SK-N-MC (cell line): Measurements from ENCODE around the gene RBM19.

ENCODE experiments used
- DNase-seq: peaks from one replicate; pipeline ENCODE4 v3.0.0-alpha.2; 2011; ENCODE audit warnings: low read depth, low spot score
- H3K27ac ChIP-seq: fragments of 200-600 bp; sonication (generic); 2 replicates; pipeline ENCODE4 v1.5.1; 2016; ENCODE audit warnings: mixed run types
- H3K36me3 ChIP-seq: fragments of 200-600 bp; sonication (generic); 2 replicates; pipeline ENCODE4 v1.6.1; 2017; ENCODE audit warnings: antibody characterized with exemption, low read length, mixed read lengths; ENCODE audit not compliant: insufficient read depth
- H3K4me3 ChIP-seq: fragments of 200-600 bp; sonication (generic); 2 replicates; pipeline ENCODE4 v1.5.1; 2016
- H3K9ac ChIP-seq: fragments of 200-600 bp; sonication (generic); 2 replicates; pipeline ENCODE4 v1.8.0; 2017; ENCODE audit warnings: mixed run types, mixed read lengths; ENCODE audit not compliant: insufficient read length
- H3K9me3 ChIP-seq: fragments of 200-600 bp; sonication (generic); 2 replicates; pipeline ENCODE4 v1.6.1; 2017; ENCODE audit warnings: low read depth, mild to moderate bottlenecking, antibody characterized with exemption, low read length, moderate library complexity, mixed read lengths
- EZH2 ChIP-seq: fragments of 200-600 bp; sonication (generic); IDR thresholded peaks from one replicate; pipeline ENCODE4 v1.6.1; 2017; ENCODE audit warnings: antibody characterized with exemption
- FOXP2 ChIP-seq: optimal IDR thresholded peaks from 2 replicates; pipeline ENCODE3; 2011; ENCODE audit warnings: mild to moderate bottlenecking, moderate library complexity; ENCODE audit not compliant: insufficient read depth; ENCODE audit errors: extremely low read length, control extremely low read depth
- POLR2AphosphoS5 ChIP-seq: IDR thresholded peaks from 2 replicates; pipeline ENCODE4 v1.6.1; 2012; ENCODE audit warnings: mild to moderate bottlenecking, low read depth, low read length, borderline replicate concordance

The RBM19 gene

GRCh38 chr12:113802000-113802749 is 163.9 kb downstream of the RBM19 start:
- no peak for DNase-seq
- TF ChIP-seq EZH2 (no peak), FOXP2 (no peak), POLR2AphosphoS5 (no peak)
- H3K9me3 ChIP-seq: no peaks in the 10 kb centered on the region
- H3K9ac ChIP-seq: no peak overlapping the region
- no peak overlapping the region for H3K27ac ChIP-seq
- H3K36me3 ChIP-seq: no peaks in the 10 kb centered on the region
- no peak overlapping the region for H3K4me3 ChIP-seq

DNA sequence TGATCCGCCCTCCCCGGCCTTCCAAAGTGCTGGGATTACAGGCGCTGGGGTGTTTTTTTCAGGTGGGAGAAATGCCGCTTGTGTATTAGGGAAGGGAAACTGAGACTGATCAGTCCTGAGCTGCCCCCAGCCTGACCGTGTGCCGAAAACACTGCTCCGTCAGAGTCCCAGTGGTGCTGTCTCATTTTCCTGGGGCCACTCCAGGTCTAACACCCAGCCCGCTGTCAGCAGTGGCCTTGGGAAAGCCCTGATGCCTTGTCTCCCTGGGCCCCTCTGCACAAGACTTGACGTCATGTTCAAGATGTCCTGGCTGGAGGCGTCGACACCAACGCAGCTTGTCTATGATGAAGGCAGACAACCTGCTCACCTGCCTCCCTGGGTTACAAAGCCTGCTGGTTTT is 165.9 kb downstream of the RBM19 start:
- H3K27ac ChIP-seq: no peak overlapping the region
- no peaks in the 10 kb centered on the region for H3K36me3 ChIP-seq
- no peak overlapping the region for H3K9ac ChIP-seq
- DNase-seq: no peak
- TF ChIP-seq EZH2: no peak
- TF ChIP-seq FOXP2: no peak
- no peak for TF ChIP-seq POLR2AphosphoS5
- no peaks in the 10 kb centered on the region for H3K9me3 ChIP-seq
- no peak overlapping the region for H3K4me3 ChIP-seq

- no peak for TF ChIP-seq FOXP2
- no peak for TF ChIP-seq POLR2AphosphoS5
- TF ChIP-seq EZH2: no peak
- Histone ChIP-seq H3K9me3 (no peaks in the 10 kb centered on the region), H3K36me3 (no peaks in the 10 kb centered on the region), H3K9ac (no peak overlapping the region), H3K4me3 (no peak overlapping the region), H3K27ac (no peak overlapping the region)
- DNase-seq: no peak
Observed at GRCh38 chr12:113798552-113798951, 167.6 kb downstream of the RBM19 start.

DNA sequence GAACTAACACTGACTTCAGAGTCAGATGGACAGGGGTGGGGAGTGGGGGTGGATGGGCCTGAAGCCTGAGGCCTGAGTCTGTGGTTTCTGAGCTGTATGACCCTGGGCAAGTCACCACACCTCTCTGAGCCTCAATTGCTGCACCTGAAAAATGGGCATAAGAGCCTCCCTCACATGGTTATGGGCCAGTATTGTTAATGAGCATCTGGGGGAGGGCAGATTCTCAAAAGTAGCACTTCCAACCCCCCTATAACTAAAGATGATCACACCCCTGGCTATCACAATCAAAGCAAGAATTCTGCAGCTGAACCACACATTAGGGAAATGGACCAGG is 168.6 kb downstream of the RBM19 start:
- H3K9ac ChIP-seq: no peak overlapping the region
- no peaks in the 10 kb centered on the region for H3K36me3 ChIP-seq
- no peak overlapping the region for H3K27ac ChIP-seq
- no peak for DNase-seq
- no peaks in the 10 kb centered on the region for H3K9me3 ChIP-seq
- TF ChIP-seq FOXP2 (no peak), EZH2 (no peak), POLR2AphosphoS5 (no peak)
- H3K4me3 ChIP-seq: no peak overlapping the region

DNA sequence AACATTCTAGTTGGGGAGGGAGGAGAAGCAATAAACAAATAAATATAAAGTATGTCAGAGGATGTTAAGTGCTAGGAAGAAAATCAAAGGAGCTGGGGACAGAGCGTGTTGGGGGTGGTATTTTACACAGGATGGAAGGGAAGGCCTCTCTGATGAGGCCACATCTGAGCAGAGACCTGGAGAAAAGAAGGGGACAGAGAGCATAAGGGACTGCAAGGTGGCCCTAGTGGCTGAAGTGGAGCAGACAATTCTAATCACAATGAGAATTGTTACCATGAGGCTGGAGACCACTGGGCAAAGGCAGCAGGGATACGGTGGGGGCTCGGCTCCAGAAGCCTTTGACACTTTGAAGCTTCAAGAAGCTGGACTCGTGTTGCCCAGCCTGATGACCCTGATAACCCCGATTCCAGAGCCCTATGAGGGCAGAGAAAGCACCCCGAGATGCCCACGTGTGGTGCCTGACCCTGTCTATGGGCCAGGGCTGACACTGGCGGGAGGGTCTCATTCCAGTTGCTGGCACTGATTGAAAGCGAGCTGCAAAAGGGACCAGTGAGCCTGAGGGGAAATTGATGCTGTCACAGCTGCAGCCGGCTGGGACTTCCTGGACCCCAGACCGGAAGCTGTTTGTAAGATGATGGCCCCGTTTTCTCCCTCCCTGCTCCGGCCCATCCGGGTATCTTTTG is 169.1 kb downstream of the RBM19 start:
- TF ChIP-seq POLR2AphosphoS5 (no peak), EZH2 (no peak), FOXP2 (no peak)
- Histone ChIP-seq H3K9ac (no peak overlapping the region), H3K9me3 (no peaks in the 10 kb centered on the region), H3K36me3 (no peaks in the 10 kb centered on the region), H3K27ac (no peak overlapping the region), H3K4me3 (no peak overlapping the region)
- DNase-seq: no peak

DNA sequence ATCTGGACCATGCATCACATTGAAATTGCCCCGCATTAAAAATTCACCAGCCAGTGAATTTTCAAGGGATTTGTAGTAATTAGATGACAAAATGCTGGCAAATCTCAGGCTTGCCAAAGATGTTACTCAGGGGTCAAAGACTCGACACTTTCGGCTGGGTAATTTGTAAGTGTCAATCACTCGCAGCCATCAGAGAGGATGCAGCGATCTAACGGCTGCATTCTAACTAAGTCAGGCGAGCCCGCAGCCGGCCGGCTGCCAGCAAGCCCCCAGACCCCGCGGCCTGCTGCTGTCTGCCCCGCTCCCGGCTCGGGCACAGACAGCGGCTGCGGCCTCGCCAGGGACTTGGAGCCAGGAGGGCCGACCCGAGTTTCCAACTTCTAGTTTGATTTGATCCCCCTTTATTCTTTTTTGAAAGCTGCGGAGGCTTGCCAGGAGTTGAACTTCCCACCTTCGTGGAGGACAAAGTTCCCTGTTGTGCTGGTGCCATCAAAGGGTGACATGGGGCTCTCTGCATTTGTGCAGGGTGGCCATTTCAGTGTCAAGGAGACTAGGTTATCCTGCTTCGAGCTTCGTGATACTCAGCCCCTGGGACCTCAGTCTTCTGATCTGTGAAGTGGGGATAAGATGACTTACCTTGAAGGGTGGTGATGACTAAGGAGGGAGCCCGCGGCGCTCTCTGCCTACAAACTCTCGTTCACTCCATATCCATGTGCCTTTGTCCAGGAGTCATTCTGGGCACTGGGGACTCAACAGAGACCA is 169.9 kb downstream of the RBM19 start:
- Histone ChIP-seq H3K4me3 (no peak overlapping the region), H3K36me3 (no peaks in the 10 kb centered on the region), H3K27ac (no peak overlapping the region), H3K9me3 (no peaks in the 10 kb centered on the region), H3K9ac (no peak overlapping the region)
- no peak for TF ChIP-seq FOXP2
- TF ChIP-seq POLR2AphosphoS5: no peak
- no peak for TF ChIP-seq EZH2
- DNase-seq: no peak

- H3K9me3 ChIP-seq: no peaks in the 10 kb centered on the region
- no peak overlapping the region for H3K9ac ChIP-seq
- TF ChIP-seq FOXP2 (no peak), POLR2AphosphoS5 (no peak), EZH2 (no peak)
- H3K27ac ChIP-seq: no peak overlapping the region
- no peak overlapping the region for H3K4me3 ChIP-seq
- no peaks in the 10 kb centered on the region for H3K36me3 ChIP-seq
- DNase-seq: no peak
Observed at GRCh38 chr12:113795445-113795844, 170.7 kb downstream of the RBM19 start.

GRCh38 chr12:113794774-113795173 is 171.4 kb downstream of the RBM19 start:
- TF ChIP-seq EZH2 (no peak), POLR2AphosphoS5 (no peak), FOXP2 (no peak)
- DNase-seq: no peak
- Histone ChIP-seq H3K9ac (no peak overlapping the region), H3K27ac (no peak overlapping the region), H3K4me3 (no peak overlapping the region), H3K36me3 (no peaks in the 10 kb centered on the region), H3K9me3 (no peaks in the 10 kb centered on the region)

DNA sequence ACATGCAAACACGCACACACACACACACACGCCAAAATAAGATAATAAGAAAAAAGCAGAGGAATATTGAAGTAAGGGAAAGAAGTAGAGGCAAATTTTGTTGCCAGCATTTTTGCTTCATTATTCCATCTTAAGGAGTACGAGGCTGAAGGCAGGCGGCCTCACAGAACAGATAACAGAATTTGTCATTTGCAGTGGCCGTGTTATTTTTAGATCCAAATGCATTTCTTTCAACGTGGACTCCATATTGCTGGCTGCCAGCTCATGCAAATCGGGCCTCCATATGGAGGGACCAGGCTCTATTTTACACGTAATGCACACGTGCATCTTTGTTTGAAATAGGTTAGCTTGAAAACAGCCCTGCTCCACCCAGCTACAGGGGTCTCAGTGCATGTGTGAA is 172.9 kb downstream of the RBM19 start:
- no peak overlapping the region for H3K4me3 ChIP-seq
- no peaks in the 10 kb centered on the region for H3K9me3 ChIP-seq
- DNase-seq: no peak
- H3K36me3 ChIP-seq: no peaks in the 10 kb centered on the region
- no peak for TF ChIP-seq FOXP2
- TF ChIP-seq EZH2: no peak
- no peak for TF ChIP-seq POLR2AphosphoS5
- H3K27ac ChIP-seq: no peak overlapping the region
- H3K9ac ChIP-seq: no peak overlapping the region
